GM12878 (cell line): ENCODE results near the gene MGME1. TPM values are rescaled to one million over a fixed set of nuclear protein-coding genes. Genes with fewer than 3 reads are reported as not detected.

ENCODE experiments used
- ATAC-seq: fragments of 200-7000 bp; cut with Tn5 transposase; 3 replicates; pipeline ENCODE4 v1.9.1; 2020; ENCODE audit warnings: mild to moderate bottlenecking, moderate library complexity
- BruUV-seq: library from RNA; stranded (reverse); fragments of 400-500 nt; replicated peaks from 2 replicates; lab custom pipeline; 2021; lab: Mats Ljungman, UMichigan
- CTCF ChIA-PET: fragments of 300-600 bp; sonication (Branson Sonifier 250); formaldehyde crosslinking; extraction: SDS; loops from one replicate; lab custom pipeline; 2021; ENCODE audit warnings: inconsistent platforms; lab: Yijun Ruan, JAX
- POLR2A ChIA-PET: fragments of 350-600 bp; formaldehyde crosslinking; extraction: SDS; loops from one replicate; lab custom pipeline; 2021; ENCODE audit warnings: inconsistent platforms; lab: Charles Lee
- RAD21 ChIA-PET: fragments of 300-600 bp; sonication (Branson Sonifier 250); formaldehyde crosslinking; loops from one replicate; lab custom pipeline; 2023; ENCODE audit warnings: antibody characterized with exemption; ENCODE audit not compliant: unreplicated experiment; lab: Charles Lee
- SMC1A ChIA-PET: fragments of 300-600 bp; sonication (Branson Sonifier 250); formaldehyde crosslinking; loops from one replicate; lab custom pipeline; 2023; ENCODE audit not compliant: unreplicated experiment, uncharacterized antibody; lab: Charles Lee
- DNase-seq: peaks from one replicate; pipeline ENCODE4 v3.0.0-alpha.2; 2011; ENCODE audit warnings: low read depth, low spot score
- FAIRE-seq: peaks from 3 replicates; lab custom pipeline; 2011; peaks lifted over from hg19 to GRCh38; lab: Jason Lieb, UNC
- H2AFZ ChIP-seq: 2 replicates; pipeline ENCODE4 v1.6.0; 2011; ENCODE audit warnings: low read depth, low read length, control low read depth; ENCODE audit not compliant: control insufficient read depth
- H3K27ac ChIP-seq: 2 replicates; pipeline ENCODE4 v1.5.1; 2011; ENCODE audit warnings: control low read depth; ENCODE audit not compliant: control insufficient read depth, insufficient read depth
- H3K27me3 ChIP-seq, 2 experiments: replicated peaks in 1 of 2; 2 replicates each; pipeline versions ENCODE4 v1.6.0 to v1.6.1; 2011; ENCODE audit warnings: low read length in 1 of 2; ENCODE audit not compliant: control insufficient read depth in 2 of 2, insufficient read depth in 2 of 2
- H3K36me3 ChIP-seq, 2 experiments: 2 replicates each; pipeline ENCODE4 v1.5.1; 2011; ENCODE audit warnings: low read length in 1 of 2; ENCODE audit not compliant: control insufficient read depth in 2 of 2, insufficient read depth in 2 of 2
- H3K4me1 ChIP-seq: 2 replicates; pipeline ENCODE4 v1.6.1; 2011; ENCODE audit warnings: mild to moderate bottlenecking, low read length, moderate library complexity, mixed read lengths; ENCODE audit not compliant: control insufficient read depth, insufficient read depth
- H3K4me2 ChIP-seq: 2 replicates; pipeline ENCODE4 v1.6.0; 2011; ENCODE audit warnings: control low read depth; ENCODE audit not compliant: control insufficient read depth, insufficient read depth
- H3K4me3 ChIP-seq: fragments of 200-600 bp; sonication (generic); 2 replicates; pipeline ENCODE4 v1.5.1; 2016
- H3K79me2 ChIP-seq: 2 replicates; pipeline ENCODE4 v1.6.0; 2011; ENCODE audit warnings: low read length; ENCODE audit not compliant: control insufficient read depth, insufficient read depth
- H3K9ac ChIP-seq: 2 replicates; pipeline ENCODE4 v1.8.0; 2011; ENCODE audit warnings: low read length, control low read depth, mixed read lengths; ENCODE audit not compliant: control insufficient read depth, insufficient read depth
- H3K9me3 ChIP-seq: replicated peaks from 3 replicates; pipeline ENCODE4 v1.5.1; 2011; ENCODE audit warnings: mild to moderate bottlenecking, low read length; ENCODE audit not compliant: control insufficient read depth, insufficient read depth
- H4K20me1 ChIP-seq: 2 replicates; pipeline ENCODE4 v1.6.0; 2011; ENCODE audit not compliant: control insufficient read depth, insufficient read depth
- BACH1 ChIP-seq: fragments of 450-650 bp; IDR thresholded peaks from 2 replicates; pipeline ENCODE4 v1.6.1; 2017; ENCODE audit warnings: mild to moderate bottlenecking, borderline replicate concordance
- BRCA1 ChIP-seq: IDR thresholded peaks from 2 replicates; pipeline ENCODE4 v1.6.1; 2011; ENCODE audit warnings: low read depth, low read length, improper control_type of control experiment
- CHD1 ChIP-seq: IDR thresholded peaks from 2 replicates; pipeline ENCODE4 v1.6.1; 2012; ENCODE audit warnings: low read depth, low read length, improper control_type of control experiment
- HDAC2 ChIP-seq: fragments of 200-600 bp; sonication (generic); IDR thresholded peaks from 2 replicates; pipeline ENCODE4 v1.6.1; 2017
- IKZF2 ChIP-seq, 2 experiments: fragments of 450-650 bp; IDR thresholded peaks; 2 replicates each; pipeline ENCODE4 v1.6.1; 2017; ENCODE audit warnings: mild to moderate bottlenecking in 2 of 2, moderate library complexity in 2 of 2
- KLF5 ChIP-seq: fragments of 450-650 bp; IDR thresholded peaks from 2 replicates; pipeline ENCODE4 v1.6.1; 2014; ENCODE audit warnings: mild to moderate bottlenecking; ENCODE audit not compliant: partially characterized antibody
- MTA2 ChIP-seq: fragments of 450-650 bp; IDR thresholded peaks from 2 replicates; pipeline ENCODE4 v1.6.1; 2016; ENCODE audit warnings: low read depth, mild to moderate bottlenecking, moderate library complexity
- PML ChIP-seq: IDR thresholded peaks from 2 replicates; pipeline ENCODE4 v1.6.1; 2012; ENCODE audit warnings: low read length, inconsistent platforms
- RCOR1 ChIP-seq: conservative IDR thresholded peaks from 2 replicates; pipeline ENCODE4 v1.6.1; 2012; ENCODE audit warnings: low read depth, low read length, improper control_type of control experiment
- RUNX3 ChIP-seq: IDR thresholded peaks from 2 replicates; pipeline ENCODE4 v1.6.1; 2012; ENCODE audit warnings: low read length, inconsistent platforms
- SMAD5 ChIP-seq: IDR thresholded peaks from 2 replicates; pipeline ENCODE4 v1.6.1; 2016; ENCODE audit warnings: antibody characterized with exemption, low read depth
- SREBF2 ChIP-seq: IDR thresholded peaks from 2 replicates; pipeline ENCODE4 v1.6.1; 2012; ENCODE audit warnings: mild to moderate bottlenecking, low read length
- TCF12 ChIP-seq: IDR thresholded peaks from 2 replicates; pipeline ENCODE4 v1.6.1; 2011; ENCODE audit warnings: low read depth, mild to moderate bottlenecking, low read length
- WRNIP1 ChIP-seq: IDR thresholded peaks from 2 replicates; pipeline ENCODE4 v1.6.1; 2011; ENCODE audit warnings: low read depth, low read length, improper control_type of control experiment, borderline replicate concordance
- WGBS: methylation state at CpG from one replicate; pipeline ENCODE4 v1.1.6; 2016; ENCODE audit warnings: low lambda C conversion rate; ENCODE audit not compliant: insufficient replicate concordance, insufficient coverage; ENCODE audit errors: missing lambda C conversion rate; 5-methylcytosine and 5-hydroxymethylcytosine counted together
- in situ Hi-C: fragments of 300-500 bp; cut with MboI; formaldehyde crosslinking; loops from 9 replicates; pipeline ENCODE4 v1.14.3; 2018; ENCODE audit warnings: mixed read lengths
- intact Hi-C: fragments of 100-400 bp; cut with micrococcal nuclease; formaldehyde crosslinking; loops from one replicate; pipeline ENCODE4 v1.14.2; 2022; ENCODE audit not compliant: unreplicated experiment
- polyA plus RNA-seq, 11 experiments: library from polyadenylated mRNA; depleted of rRNA in 4 of 11; unstranded in 6 of 11; stranded (reverse) in 5 of 11; fragments of >200 nt; fragmentation: Nextera tagmentation in 4 of 11; fragmentation: Illumina TruSeq in 1 of 11; extraction: Ambion mirVana in 4 of 11; extraction: Trizol in 1 of 11; gene quantifications; 1 replicate in 1 of 11; 2 replicates in 10 of 11; pipeline versions ENCODE4 v1.2.1 to v1.2.3, GENCODE V29; 2011 to 2016; ENCODE audit warnings: inconsistent platforms in 2 of 11, missing spikeins in 2 of 11, low read depth in 1 of 11
- total RNA-seq, 4 experiments: library from RNA; depleted of rRNA in 3 of 4; stranded (reverse); fragments of >200 nt in 3 of 4; fragmentation: Illumina TruSeq in 1 of 4; extraction: Trizol in 1 of 4; gene quantifications; 2 replicates each; pipeline versions ENCODE4 v1.2.1 to v1.2.3, GENCODE V29; 2013 to 2021
- TF ChIP-seq, protein P1 (sequence below): fragments of 150-350 bp; IDR thresholded peaks from 2 replicates; pipeline ENCODE4 v1.6.1; 2014; ENCODE audit warnings: mild to moderate bottlenecking, low read depth, low read length
- TF ChIP-seq, protein P2 (sequence below): fragments of 450-650 bp; IDR thresholded peaks from 2 replicates; pipeline ENCODE4 v1.6.1; 2017; ENCODE audit warnings: low read depth, mild to moderate bottlenecking, moderate library complexity
- TF ChIP-seq, protein P3 (sequence below): fragments of 450-650 bp; IDR thresholded peaks from 2 replicates; pipeline ENCODE4 v1.6.1; 2016; ENCODE audit warnings: mild to moderate bottlenecking
- TF ChIP-seq, protein P4 (sequence below): IDR thresholded peaks from 2 replicates; pipeline ENCODE4 v1.6.1; 2011; ENCODE audit warnings: borderline replicate concordance, low read depth, mild to moderate bottlenecking, moderate library complexity, mixed read lengths, low read length; ENCODE audit not compliant: insufficient read depth; ENCODE audit errors: extremely low read length

MGME1 gene
- total and polyA plus RNA-seq, 10 of the 15 experiments (the other 5 are each of a cell fraction or from before 2014, with no cell fraction given), result 13.4 to 44.8 (median 30.6) TPM

DNA sequence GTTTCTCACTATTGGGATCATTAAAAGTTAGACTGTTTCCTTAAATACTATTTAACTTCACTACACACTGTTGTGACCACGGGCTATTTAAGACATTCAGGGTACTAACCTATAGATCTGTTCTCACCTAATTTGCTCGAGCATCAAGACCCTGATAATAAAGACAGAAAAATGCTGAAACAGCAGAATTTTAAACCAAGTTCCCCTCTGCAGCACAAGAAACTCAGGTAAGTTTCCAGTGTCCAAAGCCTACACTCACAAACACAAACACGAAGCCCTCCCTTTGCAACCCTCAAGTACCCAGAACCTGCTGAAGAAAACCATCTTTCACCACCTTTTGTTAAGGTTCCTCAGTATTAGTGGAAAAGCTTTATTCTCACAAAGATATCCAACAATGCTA lies 4.2 kb upstream of the MGME1 start (continued):
- TF ChIP-seq, protein P1, sequence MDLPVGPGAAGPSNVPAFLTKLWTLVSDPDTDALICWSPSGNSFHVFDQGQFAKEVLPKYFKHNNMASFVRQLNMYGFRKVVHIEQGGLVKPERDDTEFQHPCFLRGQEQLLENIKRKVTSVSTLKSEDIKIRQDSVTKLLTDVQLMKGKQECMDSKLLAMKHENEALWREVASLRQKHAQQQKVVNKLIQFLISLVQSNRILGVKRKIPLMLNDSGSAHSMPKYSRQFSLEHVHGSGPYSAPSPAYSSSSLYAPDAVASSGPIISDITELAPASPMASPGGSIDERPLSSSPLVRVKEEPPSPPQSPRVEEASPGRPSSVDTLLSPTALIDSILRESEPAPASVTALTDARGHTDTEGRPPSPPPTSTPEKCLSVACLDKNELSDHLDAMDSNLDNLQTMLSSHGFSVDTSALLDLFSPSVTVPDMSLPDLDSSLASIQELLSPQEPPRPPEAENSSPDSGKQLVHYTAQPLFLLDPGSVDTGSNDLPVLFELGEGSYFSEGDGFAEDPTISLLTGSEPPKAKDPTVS, result no peak
- TF ChIP-seq SREBF2, result no peak
- no peak for TF ChIP-seq RUNX3
- TF ChIP-seq MTA2, result no peak
- no peak for TF ChIP-seq BRCA1
- TF ChIP-seq HDAC2, result no peak
- TF ChIP-seq RCOR1, result no peak
- TF ChIP-seq PML, result no peak

DNA sequence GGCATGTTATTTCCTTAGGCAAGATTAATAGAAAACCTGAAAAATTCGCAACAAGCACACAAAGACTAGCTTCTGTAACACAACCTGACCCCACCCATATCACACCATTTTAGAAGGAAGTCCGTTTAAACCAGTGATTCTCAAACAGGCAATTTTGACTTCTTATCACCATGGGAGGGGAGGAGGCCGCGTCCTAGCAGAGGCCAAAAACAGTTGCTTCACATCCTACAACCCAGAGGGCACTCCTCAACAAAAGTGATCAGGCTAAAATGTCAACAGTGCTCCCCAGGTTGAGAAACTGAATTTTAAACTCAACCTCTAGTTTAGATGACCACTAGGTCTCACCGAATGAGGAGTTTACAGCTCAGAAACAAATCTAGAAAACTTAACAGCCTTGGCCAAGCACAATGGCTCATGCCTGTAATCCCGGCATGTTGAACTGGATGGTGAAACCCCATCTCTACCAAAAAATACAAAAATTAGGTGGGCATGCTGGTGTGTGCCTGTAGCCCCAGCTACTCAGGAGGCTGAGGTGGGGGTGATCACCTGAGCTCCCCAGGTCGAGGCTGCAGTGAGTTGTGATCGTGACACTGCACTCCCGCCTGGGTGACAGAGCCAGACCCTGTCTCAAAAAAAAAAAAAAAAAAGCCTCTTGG lies 3.6 kb upstream of the MGME1 start:
- ChIA-PET POLR2A (interaction anchor here (0.5 to 5.5 kb wide), 6 partner anchors 9 to 1079 kb away, joined by 3 to 74 read pairs (median 4); partner anchors contain the start of gene DSTN), SMC1A (interaction anchor here (0.7 to 3.4 kb wide), 16 partner anchors 8 to 541 kb away, joined by 3 to 15 read pairs (median 4); no protein-coding TSS in a partner anchor), RAD21 (interaction anchor here (0.6 to 3.3 kb wide), 8 partner anchors 9 to 283 kb away, joined by 3 to 31 read pairs (median 4); partner anchors contain the start of gene RRBP1), CTCF (interaction anchor here (0.7 to 7.4 kb wide), 9 partner anchors 9 to 395 kb away, joined by 3 to 88 read pairs (median 5); partner anchors contain the start of gene DSTN)
- BruUV-seq, result no TSS peak
- ATAC-seq, result no peak
- H3K9me3 ChIP-seq, result no peaks in the 10 kb centered on the region
- H3K9ac ChIP-seq, result peak overlapping the region; percentile 99
- H3K27me3 ChIP-seq, result no peaks in the 10 kb centered on the region
- intact Hi-C loops, result no loop called here
- WGBS, result 3% methylated on average over 9 of the region's 9 CpGs
- peak overlapping the region; percentile 98 for H3K27ac ChIP-seq
- H3K4me1 ChIP-seq, result peaks cover 10% of the 10 kb centered on the region
- H3K36me3 ChIP-seq, result peaks cover 0 to 6% of the 10 kb centered on the region in 2 experiments; a peak in 1 of 4 replicates
- FAIRE-seq, result no peak
- H2AFZ ChIP-seq, result no peak overlapping the region
- H3K79me2 ChIP-seq, result peaks cover 98% of the 10 kb centered on the region
- peak overlapping the region; percentile 86 for H3K4me3 ChIP-seq
- DNase-seq, result no peak
- H3K4me2 ChIP-seq, result peak overlapping the region; percentile 81
- H4K20me1 ChIP-seq, result 0 out of 2 replicates have a peak, but pooled peaks cover 3% of the 10 kb centered on the region
- in situ Hi-C loops, result no loop called here
- 0 out of 2 replicates have a peak, but pooled peaks have one; percentile 47 for TF ChIP-seq CHD1
- 0 out of 2 replicates have a peak, but pooled peaks have one; percentile 22 for TF ChIP-seq WRNIP1
- peak; percentile 9; the same call in 1 of the 2 replicates for TF ChIP-seq SMAD5
- TF ChIP-seq, protein P2, sequence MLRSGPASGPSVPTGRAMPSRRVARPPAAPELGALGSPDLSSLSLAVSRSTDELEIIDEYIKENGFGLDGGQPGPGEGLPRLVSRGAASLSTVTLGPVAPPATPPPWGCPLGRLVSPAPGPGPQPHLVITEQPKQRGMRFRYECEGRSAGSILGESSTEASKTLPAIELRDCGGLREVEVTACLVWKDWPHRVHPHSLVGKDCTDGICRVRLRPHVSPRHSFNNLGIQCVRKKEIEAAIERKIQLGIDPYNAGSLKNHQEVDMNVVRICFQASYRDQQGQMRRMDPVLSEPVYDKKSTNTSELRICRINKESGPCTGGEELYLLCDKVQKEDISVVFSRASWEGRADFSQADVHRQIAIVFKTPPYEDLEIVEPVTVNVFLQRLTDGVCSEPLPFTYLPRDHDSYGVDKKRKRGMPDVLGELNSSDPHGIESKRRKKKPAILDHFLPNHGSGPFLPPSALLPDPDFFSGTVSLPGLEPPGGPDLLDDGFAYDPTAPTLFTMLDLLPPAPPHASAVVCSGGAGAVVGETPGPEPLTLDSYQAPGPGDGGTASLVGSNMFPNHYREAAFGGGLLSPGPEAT, result no peak
- TF ChIP-seq, protein P3, sequence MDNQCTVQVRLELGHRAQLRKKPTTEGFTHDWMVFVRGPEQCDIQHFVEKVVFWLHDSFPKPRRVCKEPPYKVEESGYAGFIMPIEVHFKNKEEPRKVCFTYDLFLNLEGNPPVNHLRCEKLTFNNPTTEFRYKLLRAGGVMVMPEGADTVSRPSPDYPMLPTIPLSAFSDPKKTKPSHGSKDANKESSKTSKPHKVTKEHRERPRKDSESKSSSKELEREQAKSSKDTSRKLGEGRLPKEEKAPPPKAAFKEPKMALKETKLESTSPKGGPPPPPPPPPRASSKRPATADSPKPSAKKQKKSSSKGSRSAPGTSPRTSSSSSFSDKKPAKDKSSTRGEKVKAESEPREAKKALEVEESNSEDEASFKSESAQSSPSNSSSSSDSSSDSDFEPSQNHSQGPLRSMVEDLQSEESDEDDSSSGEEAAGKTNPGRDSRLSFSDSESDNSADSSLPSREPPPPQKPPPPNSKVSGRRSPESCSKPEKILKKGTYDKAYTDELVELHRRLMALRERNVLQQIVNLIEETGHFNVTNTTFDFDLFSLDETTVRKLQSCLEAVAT, result no peak
- TF ChIP-seq TCF12, result no peak
- no peak; the same call in 1 of the 2 replicates for TF ChIP-seq BACH1
- TF ChIP-seq, protein P4, sequence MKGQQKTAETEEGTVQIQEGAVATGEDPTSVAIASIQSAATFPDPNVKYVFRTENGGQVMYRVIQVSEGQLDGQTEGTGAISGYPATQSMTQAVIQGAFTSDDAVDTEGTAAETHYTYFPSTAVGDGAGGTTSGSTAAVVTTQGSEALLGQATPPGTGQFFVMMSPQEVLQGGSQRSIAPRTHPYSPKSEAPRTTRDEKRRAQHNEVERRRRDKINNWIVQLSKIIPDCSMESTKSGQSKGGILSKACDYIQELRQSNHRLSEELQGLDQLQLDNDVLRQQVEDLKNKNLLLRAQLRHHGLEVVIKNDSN, result no peak
- no peak for TF ChIP-seq IKZF2 (IDR thresholded peaks at IDR 0.05)
- peak; percentile 65 for TF ChIP-seq PML
- TF ChIP-seq KLF5, result no peak
